Stimulated activated CD4-positive, alpha-beta T cell treated with anti-CD3 and anti-CD28 coated beads, Interleukin-12 subunit alpha, Interleukin-12 subunit beta, amount 100 ng/mL, for 24 hours (primary cell): ENCODE results near the gene PRKAR2A.

Source experiments
- DNase-seq, 2 experiments: peaks; one replicate each; pipeline ENCODE4 v3.0.0-alpha.2; 2020; ENCODE audit warnings: low read depth in 2 of 2

Gene PRKAR2A

GRCh38 chr3:48847504-48848423 lies at the start of gene PRKAR2A:
Gene PRKAR2A, minus strand, starts transcription at chr3:48847874. Its CDS starts 278 bp downstream, at chr3:48847596.
- peak; percentile 62 to 72 for DNase-seq

- DNase-seq = no peak
Measured at GRCh38 chr3:48896936-48897335, 49.3 kb upstream of the PRKAR2A start.

GRCh38 chr3:48894516-48894915 lies 46.8 kb upstream of the PRKAR2A start:
- no peak for DNase-seq

GRCh38 chr3:48891606-48892005 lies 43.9 kb upstream of the PRKAR2A start:
- no peak for DNase-seq

GRCh38 chr3:48885753-48886152 lies 38.1 kb upstream of the PRKAR2A start:
- no peak for DNase-seq

GRCh38 chr3:48881652-48882114 lies 34.0 kb upstream of the PRKAR2A start:
- DNase-seq = no peak

GRCh38 chr3:48881006-48881405 lies 33.3 kb upstream of the PRKAR2A start:
- no peak for DNase-seq

- DNase-seq = no peak
Measured at GRCh38 chr3:48879994-48880377, 32.3 kb upstream of the PRKAR2A start.

GRCh38 chr3:48879307-48879993 lies 31.8 kb upstream of the PRKAR2A start:
- no peak for DNase-seq

GRCh38 chr3:48877671-48878070 lies 30.0 kb upstream of the PRKAR2A start:
- DNase-seq = no peak

GRCh38 chr3:48863122-48863521 lies 15.4 kb upstream of the PRKAR2A start:
- no peak for DNase-seq

- no peak for DNase-seq
Measured at GRCh38 chr3:48859206-48859605, 11.5 kb upstream of the PRKAR2A start.

- no peak for DNase-seq
Measured at GRCh38 chr3:48858709-48859108, 11.0 kb upstream of the PRKAR2A start.

- DNase-seq = no peak
Measured at GRCh38 chr3:48857641-48858040, 10.0 kb upstream of the PRKAR2A start.

- no peak for DNase-seq
Measured at GRCh38 chr3:48856469-48856868, 8.8 kb upstream of the PRKAR2A start.

- no peak for DNase-seq
Measured at GRCh38 chr3:48855681-48856447, 8.2 kb upstream of the PRKAR2A start.

- DNase-seq = no peak
Measured at GRCh38 chr3:48852151-48852550, 4.5 kb upstream of the PRKAR2A start.

GRCh38 chr3:48851407-48851806 lies 3.7 kb upstream of the PRKAR2A start:
- DNase-seq = no peak

GRCh38 chr3:48848816-48849515 lies 1.3 kb upstream of the PRKAR2A start:
- DNase-seq = no peak

- DNase-seq = peak; percentile 22 to 48
Measured at GRCh38 chr3:48847053-48847503, 596 bp downstream of the PRKAR2A start.

GRCh38 chr3:48845170-48845569 lies 2.5 kb downstream of the PRKAR2A start:
- no peak for DNase-seq
